Subcutaneous adipose tissue (tissue), 4 donors: Measurements from ENCODE around the gene ERGIC1. TPM values are rescaled to one million over a fixed set of nuclear protein-coding genes. Genes with fewer than 3 reads are reported as not detected.

Source experiments
- CTCF ChIP-seq: fragments of 450-650 bp; IDR thresholded peaks from one replicate; pipeline ENCODE4 v1.5.1; 2016; ENCODE audit warnings: low read depth, mild to moderate bottlenecking, control low read depth, antibody characterized with exemption, moderate library complexity
- total RNA-seq, 4 donors: library from RNA; depleted of rRNA; stranded (reverse); fragments of >200 nt; gene quantifications; one replicate each; pipeline ENCODE4 v1.1.0, GENCODE V29; 2016

Gene ERGIC1
- total RNA-seq, 4 donors from 2014 or later: 94.0 to 165 (median 126) TPM

GRCh38 chr5:172791286-172791685, 42.8 kb upstream of the ERGIC1 start:
- TF ChIP-seq CTCF: no peak

GRCh38 chr5:172791726-172792445, 42.2 kb upstream of the ERGIC1 start:
- no peak for TF ChIP-seq CTCF

GRCh38 chr5:172792701-172793570, 41.1 kb upstream of the ERGIC1 start:
- no peak for TF ChIP-seq CTCF

GRCh38 chr5:172793577-172794488, 40.2 kb upstream of the ERGIC1 start:
- no peak for TF ChIP-seq CTCF

- no peak for TF ChIP-seq CTCF
These were observed 38.6 kb upstream of the ERGIC1 start for GRCh38 chr5:172795318-172795977.

- no peak for TF ChIP-seq CTCF
These were observed 37.7 kb upstream of the ERGIC1 start for GRCh38 chr5:172796306-172796705.
